Activated T-cell treated with anti-CD3 and anti-CD28 coated beads for 1 hour (primary cell): ENCODE measurements around the gene ALOX12B.
"Not testable (repeated sequence)": the region's sequence is repeated elsewhere in the genome, so short reads cannot be mapped to it uniquely, and the experiment has no call there.

Experiments
- DNase-seq: peaks from one replicate; pipeline ENCODE4 v3.0.0-alpha.2; 2020; ENCODE audit warnings: low read depth

The ALOX12B gene

DNA sequence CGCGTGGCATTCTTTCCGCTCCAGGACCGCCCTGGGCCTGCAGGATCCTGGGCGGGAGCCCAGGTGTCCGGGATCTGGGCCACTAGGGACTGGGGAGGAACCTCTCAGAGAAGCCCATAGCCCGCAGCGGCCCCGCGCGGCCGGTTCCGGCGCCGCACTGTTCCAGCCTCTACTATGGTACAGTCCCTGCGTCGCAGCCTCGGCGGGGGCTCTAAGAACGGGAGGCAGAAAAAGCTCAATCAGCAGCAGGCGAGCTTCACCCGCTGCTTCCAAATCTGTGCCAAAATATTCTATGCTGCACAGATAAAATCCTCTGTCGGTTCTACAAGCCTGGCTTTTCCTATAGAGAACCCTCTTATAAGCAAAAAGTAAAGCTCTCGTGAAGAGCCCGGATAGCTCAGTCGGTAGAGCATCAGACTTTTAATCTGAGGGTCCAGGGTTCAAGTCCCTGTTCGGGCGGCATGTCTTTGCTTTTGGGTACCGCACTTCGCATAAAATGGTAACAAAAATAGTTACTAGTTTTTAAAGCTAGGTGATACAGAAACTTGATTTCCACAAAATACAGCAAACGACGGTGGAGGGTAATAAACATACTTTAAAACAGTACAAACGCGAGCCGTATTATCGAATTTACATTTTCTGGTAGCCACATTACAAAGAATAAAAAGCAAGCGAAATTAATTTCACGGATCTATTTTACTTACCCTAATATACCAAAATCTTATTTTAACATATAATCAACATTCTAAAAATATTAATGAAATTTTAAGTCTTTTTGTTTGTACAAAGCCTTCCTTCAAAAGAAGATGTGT lies 31.5 kb upstream of the ALOX12B start:
- DNase-seq, result peak; percentile 80

- no peak for DNase-seq
These were observed 30.7 kb upstream of the ALOX12B start, which contains the start of gene ALOXE3 for GRCh38 chr17:8117980-8118768. Gene ALOXE3 (minus strand): TSS chr17:8118514. CDS start chr17:8117990, 524 bp downstream.

GRCh38 chr17:8117367-8117979 lies 30.0 kb upstream of the ALOX12B start:
- no peak for DNase-seq

- DNase-seq, result no peak
These were observed 29.3 kb upstream of the ALOX12B start for GRCh38 chr17:8116776-8117175.

DNA sequence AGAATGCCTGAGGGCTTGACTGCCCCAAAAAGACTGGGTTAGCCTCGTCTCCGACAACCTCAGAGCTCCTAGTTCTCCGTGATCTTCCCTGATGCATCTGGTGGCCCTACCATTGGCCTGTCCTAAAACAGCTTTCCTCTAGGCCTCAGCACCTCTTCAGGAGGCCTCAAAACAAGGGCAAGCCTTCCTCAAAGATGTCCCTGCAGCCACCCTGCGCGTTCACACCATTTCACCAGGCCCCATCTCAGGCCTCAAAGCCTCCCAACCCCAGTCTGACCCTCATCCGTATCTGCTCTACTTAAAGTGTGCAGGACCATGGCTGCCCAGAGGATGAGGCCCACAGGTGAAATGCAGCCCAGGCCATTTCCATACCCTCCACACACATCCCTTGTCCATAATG lies 23.4 kb upstream of the ALOX12B start:
- no peak for DNase-seq

GRCh38 chr17:8110456-8110804 lies 22.9 kb upstream of the ALOX12B start:
- no peak for DNase-seq

DNA sequence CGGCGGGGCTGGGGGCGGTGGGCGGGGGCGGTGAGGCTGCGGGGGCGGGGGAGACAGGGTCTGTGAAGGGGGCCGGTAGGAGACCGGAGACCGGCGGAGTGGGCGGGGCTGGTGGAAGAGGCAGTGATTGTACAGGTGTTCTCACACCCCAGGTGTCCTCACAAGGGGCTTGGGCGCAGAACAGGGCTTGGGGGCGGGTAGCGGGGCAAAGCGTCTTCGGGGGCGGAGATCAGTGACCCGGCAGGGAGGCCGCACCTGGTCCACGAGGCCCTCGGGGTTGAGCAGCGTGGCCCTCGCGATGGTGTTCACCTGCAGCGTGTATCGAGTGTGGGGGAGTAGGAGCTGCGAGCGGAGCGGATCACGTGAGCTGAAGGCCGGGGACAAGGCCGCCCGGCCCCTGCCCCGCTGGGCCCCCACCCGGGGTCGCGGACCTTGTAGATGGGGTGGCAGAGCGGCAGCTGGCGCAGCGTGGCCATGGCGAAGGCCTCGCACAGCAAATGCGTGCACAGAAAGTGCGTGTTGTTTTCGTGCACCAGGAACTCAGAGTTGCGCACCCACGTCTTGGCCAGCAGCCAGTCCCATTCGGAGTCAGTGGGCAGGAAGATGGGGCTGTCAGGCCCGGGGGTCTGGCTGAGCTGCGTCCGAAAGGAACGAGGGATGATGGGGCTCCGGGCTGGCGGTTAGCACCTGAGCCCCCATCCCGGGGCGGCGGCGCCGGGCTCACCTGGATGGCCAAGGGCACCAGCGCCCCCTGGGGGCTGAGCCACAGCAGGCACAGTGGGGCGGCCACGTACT lies 22.3 kb upstream of the ALOX12B start:
- DNase-seq, result peak; percentile 82

GRCh38 chr17:8108972-8109660 lies 21.6 kb upstream of the ALOX12B start:
- DNase-seq, result no peak

- DNase-seq, result not testable (repeated sequence)
These were observed 19.5 kb upstream of the ALOX12B start for GRCh38 chr17:8106980-8107379.

GRCh38 chr17:8105957-8106398 lies 18.5 kb upstream of the ALOX12B start:
- DNase-seq, result no peak

GRCh38 chr17:8104911-8105310 lies 17.4 kb upstream of the ALOX12B start:
- no peak for DNase-seq

GRCh38 chr17:8103549-8103948 lies 16.0 kb upstream of the ALOX12B start:
- DNase-seq, result no peak

DNA sequence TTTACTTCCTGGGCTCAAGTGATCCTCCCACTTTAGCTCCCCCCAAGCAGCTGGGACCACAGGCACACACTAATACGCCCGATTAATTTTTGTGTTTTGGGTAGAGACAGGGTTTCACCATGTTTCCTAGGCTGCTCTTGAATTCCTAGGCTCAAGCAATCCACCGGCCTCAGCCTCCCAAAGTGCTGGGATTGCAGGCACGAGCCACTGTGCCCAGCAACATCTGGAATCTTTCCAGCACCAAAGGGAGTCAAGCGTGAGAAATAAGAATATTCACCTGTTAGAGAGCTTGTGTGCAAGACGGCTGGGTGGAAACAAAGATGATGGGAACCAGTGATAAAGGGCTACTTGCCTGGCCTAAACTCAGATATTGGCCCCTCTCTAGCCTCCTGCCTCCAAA lies 14.2 kb upstream of the ALOX12B start:
- DNase-seq, result no peak

GRCh38 chr17:8100763-8101162 lies 13.2 kb upstream of the ALOX12B start:
- DNase-seq, result no peak

GRCh38 chr17:8100111-8100510 lies 12.6 kb upstream of the ALOX12B start:
- no peak for DNase-seq

GRCh38 chr17:8096541-8096940 lies 9.0 kb upstream of the ALOX12B start:
- DNase-seq, result no peak

DNA sequence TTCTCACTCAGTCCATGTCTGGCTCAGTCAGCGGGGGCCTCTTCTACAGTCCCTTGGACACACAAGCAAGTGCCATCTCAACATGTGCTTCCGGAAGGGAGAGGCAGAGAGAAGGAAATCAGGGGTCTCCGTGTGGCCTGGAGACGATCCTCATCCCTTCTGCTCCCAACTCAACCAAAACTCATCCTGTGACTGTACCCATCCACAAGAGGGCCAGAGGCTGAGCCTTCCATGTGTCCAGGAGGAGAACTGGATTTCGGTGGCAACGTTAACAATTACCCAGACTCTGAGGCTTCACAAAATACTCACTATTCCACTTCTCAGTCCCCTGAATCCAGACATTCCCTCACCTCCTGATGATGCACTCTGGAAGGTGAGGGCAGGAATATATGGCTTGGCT lies 7.8 kb upstream of the ALOX12B start:
- no peak for DNase-seq

DNA sequence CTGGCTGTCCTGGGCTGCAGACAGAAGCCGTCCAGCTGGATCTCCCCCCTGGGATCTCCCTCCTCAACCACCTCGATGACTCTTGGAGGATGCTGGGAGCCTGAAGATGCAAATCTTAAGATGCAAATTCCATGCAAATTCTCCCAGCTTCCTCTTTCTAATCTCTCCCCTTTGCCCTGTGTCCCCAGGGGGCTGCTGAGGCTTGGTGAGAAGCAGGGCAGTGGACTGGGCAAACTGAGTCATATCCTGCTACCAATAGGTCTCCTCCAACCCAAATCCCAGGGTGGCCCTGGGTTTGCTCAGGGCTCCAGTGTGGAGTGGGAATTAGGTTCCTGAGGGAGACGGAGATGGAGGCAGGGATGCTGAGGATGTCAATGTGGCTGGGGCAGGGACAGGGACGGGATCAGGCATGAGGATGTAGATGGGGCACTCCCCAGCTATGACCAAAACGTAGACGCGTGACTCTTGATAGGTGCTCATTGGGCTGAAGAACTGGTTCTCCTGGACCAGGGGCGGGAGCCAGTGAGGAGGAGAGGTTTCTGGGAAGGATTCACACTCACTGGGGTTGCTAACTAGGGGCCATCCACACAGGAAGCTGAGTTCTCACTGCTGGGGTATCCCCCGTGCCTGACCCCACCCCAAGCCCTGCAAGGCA lies 3.6 kb upstream of the ALOX12B start:
- DNase-seq, result no peak

DNA sequence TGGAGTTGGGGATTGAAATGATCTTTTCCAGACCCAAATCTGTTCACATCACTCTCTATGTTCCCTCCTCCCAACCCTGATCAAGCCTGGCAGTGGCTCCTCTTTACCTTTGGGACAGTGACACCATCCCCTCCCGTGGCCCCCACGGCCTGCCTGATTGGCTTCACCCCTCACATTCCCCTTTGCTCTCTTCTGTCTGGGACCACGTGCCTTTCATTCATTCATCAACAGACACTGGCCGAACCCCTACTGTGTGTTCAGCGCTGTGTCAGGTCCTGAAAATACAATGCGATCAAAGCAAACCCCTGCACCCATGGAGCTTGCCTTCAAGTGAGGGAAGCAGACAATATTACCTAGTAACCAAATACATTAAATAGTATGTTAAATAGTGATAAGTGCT lies 2.2 kb upstream of the ALOX12B start:
- DNase-seq, result no peak

- no peak for DNase-seq
These were observed 375 bp upstream of the ALOX12B start for GRCh38 chr17:8087952-8088230.

GRCh38 chr17:8084250-8084649 lies 3.3 kb downstream of the ALOX12B start:
- no peak for DNase-seq
